H9 (cell line): ENCODE data around the gene AMDHD2. TPM values are rescaled to one million over a fixed set of nuclear protein-coding genes. Genes with fewer than 3 reads are reported as not detected.
A peak's percentile ranks its signal among the peaks of the same experiment; 100 is the strongest.

ENCODE experiments used
- DNase-seq: peaks from one replicate; pipeline ENCODE4 v3.0.0-alpha.2; 2017
- H2AFZ ChIP-seq: one replicate; pipeline ENCODE4 v1.6.1; 2013; ENCODE audit warnings: mild to moderate bottlenecking, low read length, control low read depth, moderate library complexity
- H2AK5ac ChIP-seq: 2 replicates; pipeline ENCODE4 v1.6.1; 2013; ENCODE audit warnings: low read length, control low read depth, mixed read lengths; ENCODE audit not compliant: insufficient read length
- H2BK120ac ChIP-seq: one replicate; pipeline ENCODE4 v1.6.1; 2013; ENCODE audit warnings: low read depth, mild to moderate bottlenecking, low read length, control low read depth, inconsistent platforms; ENCODE audit not compliant: poor library complexity, severe bottlenecking
- H2BK12ac ChIP-seq: 2 replicates; pipeline ENCODE4 v1.6.1; 2013; ENCODE audit warnings: low read length, control low read depth, mixed read lengths, low read depth; ENCODE audit not compliant: insufficient read length
- H2BK15ac ChIP-seq: 2 replicates; pipeline ENCODE4 v1.6.1; 2013; ENCODE audit warnings: low read depth, low read length, control low read depth
- H2BK20ac ChIP-seq: one replicate; pipeline ENCODE4 v1.6.1; 2013; ENCODE audit warnings: low read depth, mild to moderate bottlenecking, low read length, control low read depth, inconsistent platforms; ENCODE audit not compliant: poor library complexity, severe bottlenecking
- H2BK5ac ChIP-seq: 2 replicates; pipeline ENCODE4 v1.6.1; 2013; ENCODE audit warnings: low read length, control low read depth, mixed read lengths; ENCODE audit not compliant: insufficient read length
- H3K14ac ChIP-seq: 2 replicates; pipeline ENCODE4 v1.6.1; 2013; ENCODE audit warnings: low read length, control low read depth; ENCODE audit not compliant: insufficient read depth
- H3K18ac ChIP-seq: 2 replicates; pipeline ENCODE4 v1.6.1; 2013; ENCODE audit warnings: low read depth, mild to moderate bottlenecking, mixed read lengths, low read length, control low read depth; ENCODE audit not compliant: insufficient read length
- H3K23ac ChIP-seq: 2 replicates; pipeline ENCODE4 v1.6.1; 2013; ENCODE audit warnings: low read length, control low read depth, mixed read lengths, low read depth; ENCODE audit not compliant: insufficient read length
- H3K23me2 ChIP-seq: 2 replicates; pipeline ENCODE4 v1.6.1; 2013; ENCODE audit warnings: low read depth, mild to moderate bottlenecking, mixed read lengths, low read length, control low read depth; ENCODE audit not compliant: insufficient read length, poor library complexity, severe bottlenecking
- H3K27ac ChIP-seq: 2 replicates; pipeline ENCODE4 v1.5.1; 2013; ENCODE audit warnings: low read length, control low read depth, mixed read lengths, low read depth; ENCODE audit not compliant: insufficient read length
- H3K27me3 ChIP-seq: 2 replicates; pipeline ENCODE4 v1.6.1; 2013; ENCODE audit warnings: low read length, control low read depth, inconsistent platforms; ENCODE audit not compliant: insufficient read depth
- H3K4ac ChIP-seq: 2 replicates; pipeline ENCODE4 v1.6.1; 2013; ENCODE audit warnings: low read depth, mild to moderate bottlenecking, control low read depth, inconsistent platforms, low read length, moderate library complexity
- H3K4me1 ChIP-seq: 2 replicates; pipeline ENCODE4 v1.6.1; 2013; ENCODE audit warnings: low read length, control low read depth, inconsistent platforms; ENCODE audit not compliant: insufficient read depth
- H3K4me2 ChIP-seq: 2 replicates; pipeline ENCODE4 v1.6.1; 2013; ENCODE audit warnings: low read length, control low read depth, mixed read lengths; ENCODE audit not compliant: insufficient read length, insufficient read depth
- H3K56ac ChIP-seq: 2 replicates; pipeline ENCODE4 v1.6.1; 2013; ENCODE audit warnings: low read depth, mild to moderate bottlenecking, mixed read lengths, low read length, control low read depth; ENCODE audit not compliant: insufficient read length
- H3K79me1 ChIP-seq: 2 replicates; pipeline ENCODE4 v1.6.1; 2013; ENCODE audit warnings: low read depth, mild to moderate bottlenecking, moderate library complexity, low read length, control low read depth, inconsistent platforms; ENCODE audit not compliant: insufficient read depth, poor library complexity, severe bottlenecking
- H3K79me2 ChIP-seq: 2 replicates; pipeline ENCODE4 v1.6.1; 2013; ENCODE audit warnings: low read length, control low read depth, inconsistent platforms; ENCODE audit not compliant: insufficient read depth
- H3K9ac ChIP-seq: 2 replicates; pipeline ENCODE4 v1.6.1; 2013; ENCODE audit warnings: low read length, control low read depth, mixed read lengths; ENCODE audit not compliant: insufficient read length; ENCODE audit errors: extremely low read depth
- H3K9me3 ChIP-seq: one replicate; pipeline ENCODE4 v1.6.1; 2013; ENCODE audit warnings: low read depth, low read length, inconsistent platforms; ENCODE audit not compliant: control insufficient read depth
- H3T11ph ChIP-seq: one replicate; pipeline ENCODE4 v1.6.1; 2013; ENCODE audit warnings: mild to moderate bottlenecking, low read length, control low read depth, inconsistent platforms
- H4K20me1 ChIP-seq: one replicate; pipeline ENCODE4 v1.6.1; 2013; ENCODE audit not compliant: control insufficient read depth, insufficient read length, insufficient read depth
- H4K5ac ChIP-seq: 2 replicates; pipeline ENCODE4 v1.6.1; 2013; ENCODE audit warnings: low read depth, mild to moderate bottlenecking, mixed read lengths, low read length, control low read depth; ENCODE audit not compliant: insufficient read length
- H4K8ac ChIP-seq: replicated peaks from 2 replicates; pipeline ENCODE4 v1.6.1; 2013; ENCODE audit warnings: low read length, control low read depth, mixed read lengths, low read depth; ENCODE audit not compliant: insufficient read length
- H4K91ac ChIP-seq: 2 replicates; pipeline ENCODE4 v1.6.1; 2013; ENCODE audit warnings: low read depth, mild to moderate bottlenecking, moderate library complexity, mixed read lengths, low read length, control low read depth; ENCODE audit not compliant: insufficient read length
- H3K27ac Mint-ChIP-seq, 3 experiments: 2 replicates in 2 of 3; 3 replicates in 1 of 3; pipeline ENCODE4 v1.8.0; 2020 to 2021; ENCODE audit warnings: mixed read lengths in 3 of 3, mild to moderate bottlenecking in 1 of 3, moderate library complexity in 1 of 3
- H3K27me3 Mint-ChIP-seq: 2 replicates; pipeline ENCODE4 v1.8.0; 2021; ENCODE audit warnings: low read depth, mild to moderate bottlenecking, moderate library complexity, mixed read lengths
- H3K36me3 Mint-ChIP-seq, 3 experiments: 2 replicates in 2 of 3; 3 replicates in 1 of 3; pipeline ENCODE4 v1.8.0; 2020 to 2021; ENCODE audit warnings: low read depth in 3 of 3, mixed read lengths in 3 of 3; ENCODE audit not compliant: insufficient read depth in 1 of 3
- H3K4me1 Mint-ChIP-seq, 2 experiments: 2 replicates each; pipeline ENCODE4 v1.8.0; 2020; ENCODE audit warnings: mixed read lengths in 2 of 2
- H3K4me3 Mint-ChIP-seq, 2 experiments: 2 replicates in 1 of 2; 3 replicates in 1 of 2; pipeline ENCODE4 v1.8.0; 2020 to 2021; ENCODE audit warnings: mild to moderate bottlenecking in 2 of 2, mixed read lengths in 2 of 2, moderate library complexity in 1 of 2
- H3K9me3 Mint-ChIP-seq, 2 experiments: 2 replicates in 1 of 2; 3 replicates in 1 of 2; pipeline ENCODE4 v1.8.0; 2020; ENCODE audit warnings: mild to moderate bottlenecking in 2 of 2, mixed read lengths in 2 of 2, moderate library complexity in 1 of 2
- WGBS: extraction: QIAGEN DNeasy Blood & Tissue Kit; methylation state at CpG from one replicate; pipeline ENCODE4 v1.1.7; 2013; ENCODE audit warnings: missing lambda C conversion rate, low lambda C conversion rate, mixed read lengths; ENCODE audit not compliant: insufficient read length; ENCODE audit errors: extremely low coverage; 5-methylcytosine and 5-hydroxymethylcytosine counted together
- total RNA-seq: library from RNA; stranded (reverse); gene quantifications from 2 replicates; pipeline ENCODE4 v1.2.1, GENCODE V29; 2021
- TF ChIP-seq, protein P1 (sequence below): fragments of 200-600 bp; sonication (generic); conservative IDR thresholded peaks from 3 replicates; pipeline ENCODE4 v1.8.0; 2021; ENCODE audit warnings: antibody characterized with exemption, mild to moderate bottlenecking

AMDHD2 gene
- total RNA-seq, 1 experiment from 2014 or later: 61.5 TPM

DNA sequence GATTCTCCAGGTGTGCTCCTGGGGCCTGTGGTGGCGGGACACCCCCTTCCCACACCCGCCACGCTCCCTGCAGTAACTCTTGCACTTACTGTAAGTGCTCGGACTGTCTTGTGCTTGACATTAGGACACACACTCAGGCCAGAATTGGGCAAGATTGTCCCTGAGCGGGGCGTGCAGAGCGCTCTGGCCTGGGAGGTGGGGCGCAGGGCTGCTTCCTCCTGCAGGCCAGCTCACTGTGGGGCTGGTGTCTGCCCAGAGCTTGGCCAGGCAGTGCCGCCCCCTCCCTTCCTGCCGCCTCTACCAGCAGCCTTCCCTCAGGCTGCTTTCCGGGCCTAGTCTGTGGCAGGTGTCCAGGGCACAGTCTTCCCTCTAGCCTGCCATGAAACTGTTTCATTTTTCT lies 12.5 kb upstream of the AMDHD2 start:
- Histone ChIP-seq H2BK5ac (no peak overlapping the region), H3K23ac (no peak overlapping the region), H3K27ac (no peak overlapping the region), H2AK5ac (no peak overlapping the region), H4K5ac (no peak overlapping the region), H3K4me2 (no peak overlapping the region), H3K9me3 (no peaks in the 10 kb centered on the region), H3K14ac (no peak overlapping the region), H2BK20ac (no peak overlapping the region), H2BK12ac (no peak overlapping the region), H3K79me2 (no peaks in the 10 kb centered on the region), H3K27me3 (no peaks in the 10 kb centered on the region), H2BK120ac (no peak overlapping the region), H3K56ac (no peak overlapping the region), H3K23me2 (no peaks in the 10 kb centered on the region), H3K79me1 (no peaks in the 10 kb centered on the region), H3K4ac (no peak overlapping the region), H3K18ac (no peak overlapping the region), H2AFZ (no peak overlapping the region), H4K8ac (no peak overlapping the region), H3K9ac (no peak overlapping the region), H3T11ph (no peak overlapping the region), H2BK15ac (no peak overlapping the region), H4K91ac (no peak overlapping the region), H3K4me1 (no peaks in the 10 kb centered on the region; the same call in 1 of the 2 replicates), H4K20me1 (no peaks in the 10 kb centered on the region)
- Mint-ChIP-seq H3K27me3 (peaks cover 5% of the 10 kb centered on the region), H3K9me3 (no peaks in the 10 kb centered on the region; a peak in 1 of 5 replicates), H3K4me1 (peaks cover 17 to 29% of the 10 kb centered on the region in 2 experiments), H3K36me3 (no peaks in the 10 kb centered on the region), H3K4me3 (no peak overlapping the region), H3K27ac (peak overlapping the region in 1 of 3 experiments; percentile 18; a peak in 1 of 7 replicates)
- no peak for DNase-seq
- no CpG with 5 or more reads among the region's 11 CpGs for WGBS
- TF ChIP-seq, protein P1, sequence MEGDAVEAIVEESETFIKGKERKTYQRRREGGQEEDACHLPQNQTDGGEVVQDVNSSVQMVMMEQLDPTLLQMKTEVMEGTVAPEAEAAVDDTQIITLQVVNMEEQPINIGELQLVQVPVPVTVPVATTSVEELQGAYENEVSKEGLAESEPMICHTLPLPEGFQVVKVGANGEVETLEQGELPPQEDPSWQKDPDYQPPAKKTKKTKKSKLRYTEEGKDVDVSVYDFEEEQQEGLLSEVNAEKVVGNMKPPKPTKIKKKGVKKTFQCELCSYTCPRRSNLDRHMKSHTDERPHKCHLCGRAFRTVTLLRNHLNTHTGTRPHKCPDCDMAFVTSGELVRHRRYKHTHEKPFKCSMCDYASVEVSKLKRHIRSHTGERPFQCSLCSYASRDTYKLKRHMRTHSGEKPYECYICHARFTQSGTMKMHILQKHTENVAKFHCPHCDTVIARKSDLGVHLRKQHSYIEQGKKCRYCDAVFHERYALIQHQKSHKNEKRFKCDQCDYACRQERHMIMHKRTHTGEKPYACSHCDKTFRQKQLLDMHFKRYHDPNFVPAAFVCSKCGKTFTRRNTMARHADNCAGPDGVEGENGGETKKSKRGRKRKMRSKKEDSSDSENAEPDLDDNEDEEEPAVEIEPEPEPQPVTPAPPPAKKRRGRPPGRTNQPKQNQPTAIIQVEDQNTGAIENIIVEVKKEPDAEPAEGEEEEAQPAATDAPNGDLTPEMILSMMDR: no peak
